Calu3 (cell line): ENCODE measurements around the gene KCTD4. TPM values are rescaled to one million over a fixed set of nuclear protein-coding genes. Genes with fewer than 3 reads are reported as not detected.

Source experiments
- BruUV-seq: library from RNA; stranded (reverse); fragments of 400-500 nt; replicated peaks from 2 replicates; lab custom pipeline; 2021; lab: Mats Ljungman, UMichigan
- CTCF ChIA-PET: fragments of 300-600 bp; sonication (Branson Sonifier 250); formaldehyde crosslinking; loops from one replicate; lab custom pipeline; 2022; ENCODE audit warnings: antibody characterized with exemption; lab: Charles Lee
- DNase-seq: peaks from one replicate; pipeline ENCODE4 v3.0.0; 2022
- H3K27ac Mint-ChIP-seq: one replicate; pipeline ENCODE4 v1.8.0; 2022; ENCODE audit warnings: mixed read lengths; ENCODE audit not compliant: unreplicated experiment
- H3K27me3 Mint-ChIP-seq: one replicate; pipeline ENCODE4 v1.8.0; 2022; ENCODE audit warnings: mixed read lengths; ENCODE audit not compliant: unreplicated experiment
- H3K36me3 Mint-ChIP-seq: one replicate; pipeline ENCODE4 v1.8.0; 2022; ENCODE audit warnings: mild to moderate bottlenecking, moderate library complexity, mixed read lengths; ENCODE audit not compliant: insufficient read depth, unreplicated experiment
- H3K4me1 Mint-ChIP-seq: one replicate; pipeline ENCODE4 v1.8.0; 2022; ENCODE audit warnings: mild to moderate bottlenecking, low read depth, mixed read lengths; ENCODE audit not compliant: unreplicated experiment
- H3K4me3 Mint-ChIP-seq: one replicate; pipeline ENCODE4 v1.8.0; 2022; ENCODE audit warnings: mild to moderate bottlenecking, low read depth, moderate library complexity, mixed read lengths; ENCODE audit not compliant: unreplicated experiment
- H3K9me3 Mint-ChIP-seq: one replicate; pipeline ENCODE4 v1.8.0; 2022; ENCODE audit warnings: low read depth, mixed read lengths; ENCODE audit not compliant: unreplicated experiment
- intact Hi-C: fragments of 100-400 bp; cut with micrococcal nuclease; formaldehyde crosslinking; loops from one replicate; pipeline ENCODE4 v1.10.0; 2022; ENCODE audit not compliant: unreplicated experiment
- total RNA-seq: library from RNA; stranded (reverse); gene quantifications from 2 replicates; pipeline ENCODE4 v1.2.3, GENCODE V29; 2022
- TF ChIP-seq, protein P1 (sequence below): fragments of 200-600 bp; IDR thresholded peaks from one replicate; pipeline ENCODE4 v1.8.0; 2022; ENCODE audit warnings: antibody characterized with exemption; ENCODE audit not compliant: unreplicated experiment

Gene KCTD4
- total RNA-seq, 1 experiment from 2014 or later = not detected

DNA sequence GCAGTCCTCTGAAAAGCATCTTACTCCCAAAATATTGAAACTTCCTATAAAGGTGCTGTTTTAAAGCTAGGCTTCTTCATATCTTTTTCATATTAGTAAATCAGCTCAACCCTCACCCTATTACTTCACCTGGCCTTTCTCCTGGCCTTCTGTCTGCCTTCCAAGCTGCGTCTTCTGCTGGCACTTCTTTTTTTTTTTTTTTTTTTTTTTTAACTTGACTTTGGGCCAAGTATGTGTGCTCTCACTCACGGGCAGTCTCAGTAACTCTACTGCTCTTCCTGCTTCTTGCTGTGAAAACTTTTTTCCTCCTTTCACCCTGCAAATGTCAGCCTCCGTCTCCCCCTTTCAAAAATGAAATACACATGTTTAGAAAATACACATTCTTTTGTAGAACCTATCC lies 41.2 kb upstream of the KCTD4 start:
- CTCF ChIA-PET = no interaction called here
- intact Hi-C loops = no loop called here
- Mint-ChIP-seq H3K27ac (no peak overlapping the region), H3K9me3 (no peaks in the 10 kb centered on the region), H3K4me1 (peaks cover 16% of the 10 kb centered on the region), H3K36me3 (no peaks in the 10 kb centered on the region), H3K27me3 (no peaks in the 10 kb centered on the region), H3K4me3 (no peak overlapping the region)
- TF ChIP-seq, protein P1, sequence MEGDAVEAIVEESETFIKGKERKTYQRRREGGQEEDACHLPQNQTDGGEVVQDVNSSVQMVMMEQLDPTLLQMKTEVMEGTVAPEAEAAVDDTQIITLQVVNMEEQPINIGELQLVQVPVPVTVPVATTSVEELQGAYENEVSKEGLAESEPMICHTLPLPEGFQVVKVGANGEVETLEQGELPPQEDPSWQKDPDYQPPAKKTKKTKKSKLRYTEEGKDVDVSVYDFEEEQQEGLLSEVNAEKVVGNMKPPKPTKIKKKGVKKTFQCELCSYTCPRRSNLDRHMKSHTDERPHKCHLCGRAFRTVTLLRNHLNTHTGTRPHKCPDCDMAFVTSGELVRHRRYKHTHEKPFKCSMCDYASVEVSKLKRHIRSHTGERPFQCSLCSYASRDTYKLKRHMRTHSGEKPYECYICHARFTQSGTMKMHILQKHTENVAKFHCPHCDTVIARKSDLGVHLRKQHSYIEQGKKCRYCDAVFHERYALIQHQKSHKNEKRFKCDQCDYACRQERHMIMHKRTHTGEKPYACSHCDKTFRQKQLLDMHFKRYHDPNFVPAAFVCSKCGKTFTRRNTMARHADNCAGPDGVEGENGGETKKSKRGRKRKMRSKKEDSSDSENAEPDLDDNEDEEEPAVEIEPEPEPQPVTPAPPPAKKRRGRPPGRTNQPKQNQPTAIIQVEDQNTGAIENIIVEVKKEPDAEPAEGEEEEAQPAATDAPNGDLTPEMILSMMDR = no peak
- BruUV-seq = no TSS peak
- no peak for DNase-seq

DNA sequence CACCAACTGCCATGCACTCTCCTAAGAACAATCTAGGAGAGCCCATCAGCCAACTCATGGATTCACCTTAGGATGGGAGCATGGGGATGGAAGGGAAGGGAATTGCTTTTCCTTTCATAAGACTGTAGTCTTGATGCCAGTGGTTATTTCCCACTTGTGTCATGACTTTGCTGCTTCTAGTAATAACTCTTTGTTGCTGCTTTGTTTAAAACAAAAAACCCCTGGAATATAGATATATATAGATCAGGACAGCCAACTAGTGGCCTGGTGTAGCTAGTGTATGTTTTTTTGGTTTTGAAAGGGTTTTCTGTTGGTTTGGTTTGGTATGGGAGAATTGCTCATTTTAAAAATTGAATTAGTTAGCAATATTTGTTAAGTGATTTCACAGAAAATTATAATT lies 39.3 kb upstream of the KCTD4 start:
- BruUV-seq = no TSS peak
- CTCF ChIA-PET = interaction anchor here (0.7 to 1.1 kb wide), 2 partner anchors 41 to 117 kb away, joined by 4 to 6 read pairs; no protein-coding TSS in a partner anchor
- DNase-seq = no peak
- Mint-ChIP-seq H3K36me3 (no peaks in the 10 kb centered on the region), H3K27ac (no peak overlapping the region), H3K9me3 (no peaks in the 10 kb centered on the region), H3K4me1 (peaks cover 27% of the 10 kb centered on the region), H3K4me3 (no peak overlapping the region), H3K27me3 (no peaks in the 10 kb centered on the region)
- TF ChIP-seq, protein P1 = no peak
- intact Hi-C loops = no loop called here

DNA sequence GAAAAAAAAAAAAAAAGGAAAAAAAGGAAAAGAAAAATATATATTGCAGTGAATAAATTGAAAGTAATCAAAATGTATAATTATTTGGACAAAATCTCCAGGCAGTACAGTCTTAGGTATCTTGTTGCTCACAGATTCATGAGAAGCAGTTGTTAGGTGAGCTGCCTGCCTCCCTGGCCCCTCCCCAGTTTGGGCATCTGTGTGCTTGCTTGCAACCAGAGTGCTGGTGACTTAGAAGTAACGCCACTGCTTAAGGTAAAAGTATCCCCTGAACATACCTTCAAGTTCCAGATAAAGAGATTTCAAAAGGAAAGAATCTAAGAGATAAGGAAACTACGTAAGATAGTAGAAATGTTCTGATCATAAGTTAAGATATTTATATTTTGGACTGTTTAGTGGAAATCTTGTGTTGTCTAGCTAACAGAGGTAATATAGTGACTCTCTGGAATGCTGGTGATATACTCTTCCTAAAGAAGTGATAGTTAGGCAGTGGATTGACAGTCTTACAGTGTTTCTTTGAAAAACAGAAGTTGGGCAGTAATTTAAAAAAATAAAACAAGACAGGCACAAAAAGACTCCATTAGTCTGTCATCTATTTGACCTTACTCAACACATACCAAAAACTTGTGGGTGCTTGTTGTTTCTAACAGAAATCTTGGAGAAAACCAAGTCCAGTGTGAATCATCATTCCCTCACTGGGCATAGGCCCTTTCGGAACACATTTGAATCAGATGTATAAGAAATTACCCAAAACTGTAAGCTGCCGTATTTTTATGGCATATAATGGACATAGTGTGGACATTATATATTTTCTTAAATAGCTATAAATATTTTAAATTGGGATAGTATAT lies 38.3 kb upstream of the KCTD4 start:
- H3K4me1 Mint-ChIP-seq = peaks cover 27% of the 10 kb centered on the region
- no peaks in the 10 kb centered on the region for H3K36me3 Mint-ChIP-seq
- H3K27ac Mint-ChIP-seq = no peak overlapping the region
- CTCF ChIA-PET = interaction anchor here (0.7 to 1.1 kb wide), 3 partner anchors 18 to 116 kb away, joined by 4 to 6 read pairs (median 4); no protein-coding TSS in a partner anchor
- intact Hi-C loops = no loop called here
- TF ChIP-seq, protein P1 = no peak
- no TSS peak for BruUV-seq
- no peaks in the 10 kb centered on the region for H3K27me3 Mint-ChIP-seq
- no peak for DNase-seq
- H3K9me3 Mint-ChIP-seq = no peaks in the 10 kb centered on the region
- H3K4me3 Mint-ChIP-seq = no peak overlapping the region

DNA sequence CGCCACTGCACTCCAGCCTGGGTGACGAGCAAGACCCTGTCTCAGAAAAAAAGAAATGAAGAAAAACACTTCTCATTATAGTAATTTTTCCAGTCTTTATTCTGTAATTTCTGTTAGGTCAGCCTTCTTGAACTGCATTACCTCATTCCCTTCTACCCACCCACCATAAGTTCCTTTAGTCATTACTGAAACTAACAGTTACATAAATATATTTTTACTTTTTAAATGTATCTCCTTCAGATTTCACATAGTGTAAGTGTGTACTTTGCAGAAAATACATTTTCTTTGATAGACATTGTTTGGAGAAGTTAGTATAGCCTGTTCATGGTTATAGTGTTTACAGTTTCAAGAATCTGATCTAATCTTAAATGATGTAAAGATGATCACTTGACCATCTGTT lies 31.7 kb upstream of the KCTD4 start:
- DNase-seq = no peak
- peaks cover 11% of the 10 kb centered on the region for H3K4me1 Mint-ChIP-seq
- no peaks in the 10 kb centered on the region for H3K9me3 Mint-ChIP-seq
- TF ChIP-seq, protein P1 = no peak
- intact Hi-C loops = no loop called here
- H3K4me3 Mint-ChIP-seq = no peak overlapping the region
- no peaks in the 10 kb centered on the region for H3K27me3 Mint-ChIP-seq
- no peak overlapping the region for H3K27ac Mint-ChIP-seq
- CTCF ChIA-PET = no interaction called here
- no TSS peak for BruUV-seq
- H3K36me3 Mint-ChIP-seq = no peaks in the 10 kb centered on the region
